KG1 (cell line): ENCODE results near the gene RTP2.
"Not testable (repeated sequence)": the region's sequence is repeated elsewhere in the genome, so short reads cannot be mapped to it uniquely, and the experiment has no call there.

Experiments used
- DNase-seq: peaks from one replicate; lab custom pipeline; 2025; lab: John Stamatoyannopoulos, UW

Gene RTP2

GRCh38 chr3:187713504-187713903, 11.1 kb upstream of the RTP2 start:
- no peak for DNase-seq

GRCh38 chr3:187709155-187709554, 6.8 kb upstream of the RTP2 start:
- DNase-seq: no peak

GRCh38 chr3:187708696-187709095, 6.3 kb upstream of the RTP2 start:
- DNase-seq: no peak

- DNase-seq: no peak
These were observed 4.6 kb upstream of the RTP2 start for GRCh38 chr3:187706971-187707370.

GRCh38 chr3:187705164-187705563, 2.8 kb upstream of the RTP2 start:
- DNase-seq: no peak

- DNase-seq: no peak
These were observed 2.1 kb downstream of the RTP2 start for GRCh38 chr3:187700249-187700648.

- no peak for DNase-seq
These were observed 3.6 kb downstream of the RTP2 start for GRCh38 chr3:187698499-187699399.

- DNase-seq: no peak
These were observed 6.3 kb downstream of the RTP2 start for GRCh38 chr3:187696021-187696420.

GRCh38 chr3:187695449-187695848, 6.9 kb downstream of the RTP2 start:
- no peak for DNase-seq

GRCh38 chr3:187694801-187695200, 7.6 kb downstream of the RTP2 start:
- no peak for DNase-seq

- no peak for DNase-seq
These were observed 8.9 kb downstream of the RTP2 start for GRCh38 chr3:187693431-187693830.

GRCh38 chr3:187689984-187690383, 12.4 kb downstream of the RTP2 start:
- DNase-seq: no peak

- no peak for DNase-seq
These were observed 15.6 kb downstream of the RTP2 start for GRCh38 chr3:187686621-187687273.

GRCh38 chr3:187685948-187686347, 16.4 kb downstream of the RTP2 start:
- DNase-seq: no peak

- DNase-seq: no peak
These were observed 17.5 kb downstream of the RTP2 start for GRCh38 chr3:187684880-187685279.

GRCh38 chr3:187684444-187684843, 17.9 kb downstream of the RTP2 start:
- DNase-seq: no peak

- DNase-seq: not testable (repeated sequence)
These were observed 20.6 kb downstream of the RTP2 start for GRCh38 chr3:187681756-187682155.

GRCh38 chr3:187679638-187680396, 22.5 kb downstream of the RTP2 start:
- DNase-seq: peak; percentile 12

GRCh38 chr3:187678726-187679268, 23.6 kb downstream of the RTP2 start:
- DNase-seq: no peak

- no peak for DNase-seq
These were observed 24.8 kb downstream of the RTP2 start for GRCh38 chr3:187677604-187678003.

- no peak for DNase-seq
These were observed 29.3 kb downstream of the RTP2 start for GRCh38 chr3:187673012-187673411.
